ENCODE results near the gene RERGL.
"Not testable (repeated sequence)": the region's sequence is repeated elsewhere in the genome, so short reads cannot be mapped to it uniquely, and the experiment has no call there.

The RERGL gene

GRCh38 chr12:18090093-18090492, at the start of gene RERGL:
RERGL (minus strand) TSS chr12:18090193; CDS start chr12:18090140, 53 bp downstream.
- no peak for DNase-seq

DNA sequence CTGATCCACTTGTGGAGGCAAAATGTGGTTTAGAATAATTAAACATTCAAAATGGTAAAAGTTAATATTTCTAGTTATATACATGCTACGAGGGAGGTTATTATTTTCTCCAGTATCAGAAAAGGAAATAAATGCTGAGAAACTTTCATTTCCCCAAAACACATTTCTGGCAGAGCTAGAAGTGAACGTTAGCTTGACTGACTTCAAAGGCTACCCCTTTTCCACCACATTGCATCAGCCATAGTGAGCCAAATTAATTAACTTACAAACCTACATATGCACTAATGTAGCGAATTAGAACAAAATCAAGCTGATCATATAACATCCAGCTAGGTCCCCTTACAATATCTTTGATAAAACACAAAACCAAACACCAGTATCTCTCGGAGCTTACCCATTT, 49.3 kb upstream of the RERGL start:
- DNase-seq: no peak

- DNase-seq: no peak
These were observed 45.5 kb upstream of the RERGL start for GRCh38 chr12:18135509-18135908.

GRCh38 chr12:18135086-18135485, 45.1 kb upstream of the RERGL start:
- DNase-seq: no peak

DNA sequence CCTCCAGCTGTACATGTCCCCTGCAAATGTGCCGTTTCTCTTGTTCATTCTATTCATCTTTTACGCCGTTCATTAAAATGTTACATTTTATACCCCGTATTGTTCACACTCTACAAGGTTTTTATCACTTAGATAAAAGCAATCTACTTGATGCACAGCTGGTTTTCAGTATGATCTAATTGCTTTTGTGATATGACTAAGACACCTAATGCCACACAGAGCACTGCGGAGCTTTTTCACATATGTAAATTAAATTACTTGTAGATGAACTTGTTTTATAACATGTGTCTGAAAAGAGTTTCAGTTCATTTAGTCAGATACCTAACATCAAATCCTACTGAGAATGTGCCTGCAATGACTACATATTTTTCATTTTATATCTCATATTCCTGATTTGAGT, 40.9 kb upstream of the RERGL start:
- no peak for DNase-seq

- no peak for DNase-seq
These were observed 33.7 kb upstream of the RERGL start for GRCh38 chr12:18123707-18124106.

DNA sequence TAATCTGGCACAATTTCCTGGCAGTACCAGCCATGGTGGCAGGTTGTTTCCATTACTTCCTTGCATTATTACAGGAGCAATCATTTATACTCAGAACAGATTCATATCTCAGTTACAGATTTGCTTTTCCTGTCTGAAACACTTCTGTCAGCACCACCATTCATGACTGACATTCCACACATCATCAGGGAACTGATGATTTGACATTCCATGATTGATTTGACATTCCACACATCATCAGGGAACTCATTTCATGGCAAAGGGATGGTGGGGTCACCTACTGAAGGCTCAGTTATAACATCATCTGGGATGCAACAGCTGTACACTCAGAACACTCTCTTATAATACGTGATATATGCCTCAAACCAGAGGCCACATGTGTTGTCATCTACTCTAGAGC, 30.9 kb upstream of the RERGL start:
- DNase-seq: no peak

- DNase-seq: no peak
These were observed 18.6 kb upstream of the RERGL start for GRCh38 chr12:18108611-18109010.

GRCh38 chr12:18103624-18104023, 13.6 kb upstream of the RERGL start:
- no peak for DNase-seq

DNA sequence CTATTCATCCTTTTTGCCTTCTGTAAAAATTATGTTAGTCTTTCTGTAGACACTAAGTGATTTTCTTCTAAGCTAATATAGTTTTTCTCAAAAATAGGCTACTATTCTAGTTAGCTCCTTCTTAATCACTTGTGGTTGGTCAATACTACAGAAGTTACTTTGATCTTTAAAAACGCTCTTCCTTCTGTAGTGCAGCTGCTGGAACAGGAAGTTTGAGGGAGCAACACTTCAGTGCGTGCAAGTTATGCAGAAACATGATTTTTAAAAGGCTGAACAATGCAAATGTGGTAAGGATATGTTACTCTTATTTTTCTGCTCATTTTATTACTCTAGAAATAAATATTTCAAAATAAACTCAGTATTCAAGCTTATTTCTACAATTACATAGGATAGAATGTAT, 11.1 kb upstream of the RERGL start:
- DNase-seq: no peak

DNA sequence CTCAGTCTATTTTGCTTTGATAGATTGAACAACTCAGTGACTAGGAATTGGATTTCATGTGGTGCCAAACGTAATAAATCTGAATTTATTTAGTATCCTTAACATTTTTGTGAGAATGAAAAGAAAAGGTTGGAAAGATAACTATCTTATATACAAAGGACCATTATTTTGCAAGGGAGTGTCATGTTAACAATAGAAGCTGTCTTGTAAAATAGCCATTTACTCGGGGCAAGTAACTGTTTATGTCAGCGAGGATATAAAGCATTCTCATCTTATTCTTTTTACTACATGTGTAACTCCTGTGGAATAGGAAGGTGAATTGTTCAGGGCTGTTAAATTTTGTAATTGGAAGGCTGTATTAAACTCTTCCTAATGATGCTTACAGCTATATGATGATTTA, 5.9 kb downstream of the RERGL start:
- DNase-seq: no peak

- no peak for DNase-seq
These were observed 10.3 kb downstream of the RERGL start for GRCh38 chr12:18079541-18080246.

DNA sequence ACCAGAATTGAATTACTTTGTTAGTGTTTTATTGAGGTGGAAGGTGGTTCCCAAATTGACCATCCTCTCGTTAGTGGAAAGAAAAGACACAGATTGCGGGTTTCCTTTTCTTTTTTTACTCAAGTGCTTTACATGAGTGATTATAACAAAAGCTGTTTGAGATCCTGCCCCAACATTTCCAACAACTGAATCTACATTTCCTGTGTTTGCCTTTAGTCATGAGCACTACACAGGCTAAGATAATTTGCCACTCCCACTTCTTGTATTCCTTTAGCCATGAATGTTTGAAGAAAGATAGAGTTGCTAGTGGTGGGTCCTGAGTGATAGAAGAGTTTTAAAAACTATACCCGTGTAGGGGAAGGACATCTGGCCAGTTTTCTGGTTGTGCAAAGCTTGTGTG, 16.0 kb downstream of the RERGL start:
- no peak for DNase-seq

- no peak for DNase-seq
These were observed 17.3 kb downstream of the RERGL start for GRCh38 chr12:18072723-18073122.

- no peak for DNase-seq
These were observed 18.7 kb downstream of the RERGL start for GRCh38 chr12:18071336-18071735.

- no peak for DNase-seq
These were observed 21.6 kb downstream of the RERGL start for GRCh38 chr12:18068355-18068754.

DNA sequence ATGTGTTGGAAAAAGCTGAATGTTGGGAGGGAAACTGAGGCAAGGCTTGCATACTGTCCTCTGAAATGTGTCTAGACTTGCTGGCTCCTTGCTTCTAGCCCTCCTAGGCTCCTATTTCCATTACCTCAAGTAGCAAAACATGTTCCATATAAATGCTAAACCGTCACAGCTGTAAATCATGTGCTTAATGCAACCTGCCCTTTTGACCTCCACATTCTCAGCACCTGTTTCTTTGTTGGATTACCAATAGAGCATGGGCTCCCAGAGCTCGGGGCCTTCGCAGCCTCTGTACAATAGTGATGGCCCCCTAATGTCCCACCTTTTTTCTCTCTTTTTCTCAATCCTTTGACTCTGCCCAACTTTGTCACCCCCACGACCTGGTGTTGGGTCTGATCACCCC, 23.3 kb downstream of the RERGL start:
- DNase-seq: no peak

DNA sequence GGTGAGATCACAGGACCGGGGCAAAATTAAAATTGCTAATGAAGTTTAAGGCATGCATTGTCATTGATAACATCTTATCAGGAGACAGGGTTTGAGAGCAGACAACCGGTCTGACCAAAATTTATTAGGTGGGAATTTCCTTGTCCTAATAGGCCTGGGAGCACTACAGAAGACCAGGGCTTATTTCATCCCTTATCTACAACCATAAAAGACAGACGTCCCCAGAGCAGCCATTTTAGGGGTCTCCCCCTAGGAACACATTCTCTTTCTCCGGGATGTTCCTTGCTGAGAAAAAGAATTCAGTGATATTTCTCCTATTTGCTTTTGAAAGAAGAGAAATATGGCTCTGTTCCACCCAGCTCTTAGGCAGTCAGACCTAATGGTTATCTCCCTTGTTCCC, 27.1 kb downstream of the RERGL start:
- not testable (repeated sequence) for DNase-seq

DNA sequence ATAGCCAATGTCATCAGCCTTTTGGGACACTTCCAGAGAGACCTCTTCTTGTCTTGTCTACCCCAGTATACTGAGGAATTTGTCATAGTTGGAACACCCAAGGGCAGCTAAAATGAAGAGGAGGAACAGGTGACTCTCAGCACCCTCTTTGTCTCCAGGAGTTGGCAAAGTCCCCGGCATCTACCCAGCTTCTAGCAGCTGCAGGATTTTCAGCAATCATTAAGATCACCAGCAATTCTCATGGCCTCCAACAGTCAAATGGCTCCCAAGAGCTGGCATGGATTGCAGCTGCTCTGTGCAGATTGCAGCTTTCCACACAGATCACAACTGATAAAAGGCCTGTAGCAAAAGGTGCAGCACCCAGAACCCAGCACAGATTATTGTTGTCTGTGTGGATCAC, 32.9 kb downstream of the RERGL start:
- no peak for DNase-seq

DNA sequence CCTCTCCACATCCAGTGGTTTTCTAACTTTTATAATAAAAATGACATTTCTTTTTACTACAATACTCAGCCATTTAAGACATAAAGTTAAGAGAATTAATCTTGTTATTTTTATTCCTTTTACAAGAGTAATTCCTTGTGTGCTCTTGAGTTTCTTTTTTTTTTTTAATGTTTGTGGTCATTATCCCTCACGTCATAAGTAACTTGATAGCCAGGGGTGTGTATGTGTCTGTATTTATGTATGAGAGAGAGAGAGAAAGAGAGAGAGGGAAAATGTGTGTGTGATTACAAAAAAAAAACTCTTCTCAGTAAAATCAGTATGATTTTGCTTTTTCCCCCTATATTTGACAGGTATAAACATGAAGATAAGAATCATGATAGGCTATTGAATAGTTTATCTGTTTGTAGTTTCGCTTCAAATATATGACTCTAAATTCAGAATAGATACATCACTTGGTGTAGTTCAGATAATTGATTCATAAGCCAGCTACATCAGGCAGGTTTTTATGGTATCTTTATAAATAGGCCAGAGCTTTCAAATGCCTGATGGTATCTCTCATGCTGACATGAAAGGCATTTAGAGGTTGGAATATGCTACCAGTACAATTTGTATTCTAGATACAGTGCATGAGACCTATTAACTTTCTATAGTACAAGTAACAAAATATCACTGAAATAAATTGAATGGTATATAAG, 34.9 kb downstream of the RERGL start:
- DNase-seq: no peak

GRCh38 chr12:18045446-18045992, 44.5 kb downstream of the RERGL start:
- DNase-seq: no peak

- not testable (repeated sequence) for DNase-seq
These were observed 49.8 kb downstream of the RERGL start for GRCh38 chr12:18040060-18040742.

Data from DMS 273 treated with DMSO at 0.1 percent for 48 hours (cell line).